Activated T-cell treated with anti-CD3 and anti-CD28 coated beads, Interleukin-2, amount 50 U/mL, for 24 hours (primary cell): ENCODE measurements around the gene SF3B3.
"Not testable (repeated sequence)": the region's sequence is repeated elsewhere in the genome, so short reads cannot be mapped to it uniquely, and the experiment has no call there.

ENCODE experiments used
- DNase-seq: peaks from one replicate; pipeline ENCODE4 v3.0.0-alpha.2; 2020
- H3K27ac Mint-ChIP-seq: 2 replicates; pipeline ENCODE4 v1.8.0; 2020; ENCODE audit warnings: mild to moderate bottlenecking, mixed read lengths
- H3K27me3 Mint-ChIP-seq: 2 replicates; pipeline ENCODE4 v1.8.0; 2020; ENCODE audit warnings: mixed read lengths
- H3K36me3 Mint-ChIP-seq: 2 replicates; pipeline ENCODE4 v1.8.0; 2020; ENCODE audit warnings: low read depth, mixed read lengths
- H3K4me1 Mint-ChIP-seq: 2 replicates; pipeline ENCODE4 v1.8.0; 2020; ENCODE audit warnings: low read depth, mixed read lengths
- H3K4me3 Mint-ChIP-seq: 2 replicates; pipeline ENCODE4 v1.8.0; 2020; ENCODE audit warnings: mild to moderate bottlenecking, moderate library complexity, mixed read lengths
- H3K9me3 Mint-ChIP-seq: 2 replicates; pipeline ENCODE4 v1.8.0; 2020; ENCODE audit warnings: mixed read lengths

SF3B3 gene

GRCh38 chr16:70527315-70527996 lies 3.8 kb downstream of the SF3B3 start:
- DNase-seq, result no peak
- peaks cover 54% of the 10 kb centered on the region for H3K4me1 Mint-ChIP-seq
- H3K9me3 Mint-ChIP-seq, result no peaks in the 10 kb centered on the region
- H3K27me3 Mint-ChIP-seq, result no peaks in the 10 kb centered on the region
- H3K27ac Mint-ChIP-seq, result peak overlapping the region; percentile 76
- peak overlapping the region; percentile 96 for H3K4me3 Mint-ChIP-seq
- peaks cover 97% of the 10 kb centered on the region for H3K36me3 Mint-ChIP-seq

GRCh38 chr16:70529051-70529777 lies 5.6 kb downstream of the SF3B3 start:
- Mint-ChIP-seq H3K27me3 (no peaks in the 10 kb centered on the region), H3K27ac (peak overlapping the region; percentile 80), H3K4me3 (peak overlapping the region; percentile 96), H3K9me3 (no peaks in the 10 kb centered on the region), H3K36me3 (peaks cover 97% of the 10 kb centered on the region), H3K4me1 (peaks cover 65% of the 10 kb centered on the region)
- DNase-seq, result no peak

GRCh38 chr16:70529954-70530353 lies 6.3 kb downstream of the SF3B3 start:
- H3K4me3 Mint-ChIP-seq, DNase-seq, H3K9me3 Mint-ChIP-seq, H3K27ac Mint-ChIP-seq, H3K27me3 Mint-ChIP-seq: not testable (repeated sequence)
- H3K36me3 Mint-ChIP-seq, result peaks cover 96% of the 10 kb centered on the region
- H3K4me1 Mint-ChIP-seq, result peaks cover 69% of the 10 kb centered on the region

- Mint-ChIP-seq H3K4me3 (no peak overlapping the region), H3K27ac (peak overlapping the region; percentile 63), H3K27me3 (no peaks in the 10 kb centered on the region), H3K9me3 (no peaks in the 10 kb centered on the region), H3K4me1 (peaks cover 48% of the 10 kb centered on the region), H3K36me3 (peaks cover 96% of the 10 kb centered on the region)
- no peak for DNase-seq
These were observed 11.4 kb downstream of the SF3B3 start for GRCh38 chr16:70534971-70535370.

GRCh38 chr16:70540994-70541393 lies 17.4 kb downstream of the SF3B3 start:
- Mint-ChIP-seq H3K27me3 (no peaks in the 10 kb centered on the region), H3K4me1 (peaks cover 27% of the 10 kb centered on the region), H3K36me3 (peaks cover 94% of the 10 kb centered on the region), H3K27ac (peak overlapping the region; percentile 53), H3K4me3 (no peak overlapping the region), H3K9me3 (no peaks in the 10 kb centered on the region)
- no peak for DNase-seq

- no peaks in the 10 kb centered on the region for H3K27me3 Mint-ChIP-seq
- H3K27ac Mint-ChIP-seq, result peak overlapping the region; percentile 38
- H3K4me1 Mint-ChIP-seq, result peaks cover 26% of the 10 kb centered on the region
- H3K36me3 Mint-ChIP-seq, result peaks cover 92% of the 10 kb centered on the region
- H3K4me3 Mint-ChIP-seq, result no peak overlapping the region
- DNase-seq, result no peak
- H3K9me3 Mint-ChIP-seq, result no peaks in the 10 kb centered on the region
These were observed 20.9 kb downstream of the SF3B3 start for GRCh38 chr16:70544548-70544947.

- no peak for DNase-seq
- Mint-ChIP-seq H3K27ac (peak overlapping the region; percentile 80), H3K9me3 (no peaks in the 10 kb centered on the region), H3K4me1 (peaks cover 36% of the 10 kb centered on the region), H3K27me3 (no peaks in the 10 kb centered on the region), H3K4me3 (no peak overlapping the region), H3K36me3 (peaks cover 93% of the 10 kb centered on the region)
These were observed 25.3 kb downstream of the SF3B3 start for GRCh38 chr16:70548936-70549335.

GRCh38 chr16:70550082-70550481 lies 26.5 kb downstream of the SF3B3 start:
- Mint-ChIP-seq H3K4me1 (peaks cover 32% of the 10 kb centered on the region), H3K27ac (peak overlapping the region; percentile 69), H3K27me3 (no peaks in the 10 kb centered on the region), H3K36me3 (peaks cover 94% of the 10 kb centered on the region), H3K4me3 (no peak overlapping the region), H3K9me3 (no peaks in the 10 kb centered on the region)
- DNase-seq, result no peak

- Mint-ChIP-seq H3K9me3 (no peaks in the 10 kb centered on the region), H3K27ac (peak overlapping the region; percentile 64), H3K36me3 (peaks cover 94% of the 10 kb centered on the region), H3K4me3 (no peak overlapping the region), H3K27me3 (no peaks in the 10 kb centered on the region), H3K4me1 (peaks cover 34% of the 10 kb centered on the region)
- DNase-seq, result no peak
These were observed 28.2 kb downstream of the SF3B3 start for GRCh38 chr16:70551788-70552187.

- peaks cover 33% of the 10 kb centered on the region for H3K4me1 Mint-ChIP-seq
- H3K27ac Mint-ChIP-seq, result peak overlapping the region; percentile 13
- no peak overlapping the region for H3K4me3 Mint-ChIP-seq
- H3K36me3 Mint-ChIP-seq, result peaks cover 95% of the 10 kb centered on the region
- no peaks in the 10 kb centered on the region for H3K27me3 Mint-ChIP-seq
- no peaks in the 10 kb centered on the region for H3K9me3 Mint-ChIP-seq
- no peak for DNase-seq
These were observed 29.1 kb downstream of the SF3B3 start for GRCh38 chr16:70552675-70553074.

- no peak for DNase-seq
- peak overlapping the region; percentile 67 for H3K27ac Mint-ChIP-seq
- H3K9me3 Mint-ChIP-seq, result no peaks in the 10 kb centered on the region
- no peak overlapping the region for H3K4me3 Mint-ChIP-seq
- H3K36me3 Mint-ChIP-seq, result peaks cover 95% of the 10 kb centered on the region
- no peaks in the 10 kb centered on the region for H3K27me3 Mint-ChIP-seq
- H3K4me1 Mint-ChIP-seq, result peaks cover 25% of the 10 kb centered on the region
These were observed 30.0 kb downstream of the SF3B3 start for GRCh38 chr16:70553645-70554044.

GRCh38 chr16:70556063-70556462 lies 32.4 kb downstream of the SF3B3 start:
- Mint-ChIP-seq H3K4me3 (no peak overlapping the region), H3K9me3 (no peaks in the 10 kb centered on the region), H3K27ac (peak overlapping the region; percentile 32), H3K36me3 (peaks cover 95% of the 10 kb centered on the region), H3K4me1 (peaks cover 13% of the 10 kb centered on the region), H3K27me3 (no peaks in the 10 kb centered on the region)
- DNase-seq, result no peak

- H3K36me3 Mint-ChIP-seq, result peaks cover 97% of the 10 kb centered on the region
These were observed 38.0 kb downstream of the SF3B3 start for GRCh38 chr16:70561623-70562022.

GRCh38 chr16:70563636-70564035 lies 40.0 kb downstream of the SF3B3 start:
- H3K4me3 Mint-ChIP-seq, result no peak overlapping the region
- DNase-seq, result no peak
- peak overlapping the region; percentile 9 for H3K27ac Mint-ChIP-seq
- no peaks in the 10 kb centered on the region for H3K9me3 Mint-ChIP-seq
- peaks cover 97% of the 10 kb centered on the region for H3K36me3 Mint-ChIP-seq
- H3K4me1 Mint-ChIP-seq, result no peaks in the 10 kb centered on the region
- H3K27me3 Mint-ChIP-seq, result no peaks in the 10 kb centered on the region

More at GRCh38 chr16:70561623-70562022, 38.0 kb downstream of the SF3B3 start:
- Mint-ChIP-seq H3K4me1 (peaks cover under 1% of the 10 kb centered on the region), H3K4me3 (no peak overlapping the region), H3K9me3 (no peaks in the 10 kb centered on the region), H3K27me3 (no peaks in the 10 kb centered on the region), H3K27ac (peak overlapping the region; percentile 72)
- no peak for DNase-seq

GRCh38 chr16:70565053-70565452 lies 41.4 kb downstream of the SF3B3 start:
- Mint-ChIP-seq H3K4me1 (no peaks in the 10 kb centered on the region), H3K36me3 (peaks cover 98% of the 10 kb centered on the region), H3K27ac (peak overlapping the region; percentile 73), H3K4me3 (no peak overlapping the region), H3K9me3 (no peaks in the 10 kb centered on the region), H3K27me3 (no peaks in the 10 kb centered on the region)
- DNase-seq, result no peak
